ENCODE results near the gene SLC15A5.

GRCh38 chr12:16154990-16155389 is 122.5 kb downstream of the SLC15A5 start:
- TF ChIP-seq GATA2 (IDR thresholded peaks at IDR 0.05; ENCODE audit: low read depth, low read length) (no peak), GATA3 (IDR thresholded peaks at IDR 0.05; ENCODE audit: low read depth, low read length) (no peak)

All from SH-SY5Y (cell line).